ENCODE measurements around the gene CHRNA3.

Gene CHRNA3

DNA sequence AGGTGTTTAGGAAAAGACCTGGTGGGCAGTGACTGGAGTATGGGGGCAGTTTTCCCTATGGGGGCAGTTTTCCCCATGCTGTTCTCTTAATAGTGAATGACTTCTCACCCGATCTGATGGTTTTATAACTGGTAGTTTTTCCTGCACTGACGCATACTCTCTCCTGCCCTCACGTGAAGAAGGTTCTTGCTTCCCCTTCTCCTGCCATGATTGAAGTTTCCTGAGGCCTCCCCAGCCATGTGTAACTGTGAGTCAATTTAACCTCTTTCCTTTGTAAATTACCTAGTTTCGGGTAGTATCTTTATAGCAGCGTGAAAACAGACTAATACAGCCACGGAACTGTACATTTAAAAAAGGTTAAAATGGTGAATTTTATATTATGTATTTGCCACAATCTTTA lies 45.2 kb upstream of the CHRNA3 start:
- Histone ChIP-seq H3K4me2 (ENCODE audit: low read length) (no peak overlapping the region), H4K20me1 (ENCODE audit: control insufficient read depth, insufficient read depth, low read depth, low read length) (no peaks in the 10 kb centered on the region), H3K4me1 (ENCODE audit: control insufficient read depth, low read length) (peaks cover 8% of the 10 kb centered on the region)

DNA sequence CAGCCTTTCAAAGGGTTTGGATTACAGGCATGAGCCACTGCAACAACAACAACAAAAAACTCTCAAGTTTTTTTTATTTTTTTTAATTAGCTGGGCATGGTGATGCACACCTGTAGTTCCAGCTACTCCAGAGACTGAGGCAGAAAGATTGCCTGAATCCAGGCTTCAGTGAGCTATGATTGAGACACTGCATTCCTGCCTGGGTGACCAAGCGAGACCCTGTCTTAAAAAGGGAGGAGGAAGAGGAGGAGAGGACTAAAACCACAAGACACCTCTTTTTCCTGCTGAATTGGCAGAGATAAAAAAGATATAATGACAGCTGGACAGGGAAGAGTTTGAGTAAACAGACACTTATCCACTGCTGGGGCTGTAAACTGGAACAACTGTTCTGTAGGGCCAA lies 42.9 kb upstream of the CHRNA3 start:
- Histone ChIP-seq H4K20me1 (ENCODE audit: control insufficient read depth, insufficient read depth, low read depth, low read length) (no peaks in the 10 kb centered on the region), H3K27ac (ENCODE audit: low read depth, low read length) (no peak overlapping the region), H3K4me2 (ENCODE audit: low read length) (no peak overlapping the region), H3K4me3 (ENCODE audit: low read length) (no peak overlapping the region), H3K9me3 (ENCODE audit: control insufficient read depth, insufficient read depth, low read length) (no peaks in the 10 kb centered on the region), H3K79me2 (ENCODE audit: control insufficient read depth, low read length) (no peaks in the 10 kb centered on the region), H3K4me1 (ENCODE audit: control insufficient read depth, low read length) (peaks cover 8% of the 10 kb centered on the region), H3F3A (ENCODE audit: control insufficient read depth, insufficient read depth) (no peaks in the 10 kb centered on the region), H3K36me3 (ENCODE audit: control insufficient read depth, low read length) (no peaks in the 10 kb centered on the region), H3K9me2 (replicated peaks; ENCODE audit: control insufficient read depth, low read length) (no peaks in the 10 kb centered on the region), H3K27me3 (ENCODE audit: control insufficient read depth, low read length) (peaks cover 10% of the 10 kb centered on the region; the same call in 1 of the 2 replicates)
- TF ChIP-seq, protein P1, sequence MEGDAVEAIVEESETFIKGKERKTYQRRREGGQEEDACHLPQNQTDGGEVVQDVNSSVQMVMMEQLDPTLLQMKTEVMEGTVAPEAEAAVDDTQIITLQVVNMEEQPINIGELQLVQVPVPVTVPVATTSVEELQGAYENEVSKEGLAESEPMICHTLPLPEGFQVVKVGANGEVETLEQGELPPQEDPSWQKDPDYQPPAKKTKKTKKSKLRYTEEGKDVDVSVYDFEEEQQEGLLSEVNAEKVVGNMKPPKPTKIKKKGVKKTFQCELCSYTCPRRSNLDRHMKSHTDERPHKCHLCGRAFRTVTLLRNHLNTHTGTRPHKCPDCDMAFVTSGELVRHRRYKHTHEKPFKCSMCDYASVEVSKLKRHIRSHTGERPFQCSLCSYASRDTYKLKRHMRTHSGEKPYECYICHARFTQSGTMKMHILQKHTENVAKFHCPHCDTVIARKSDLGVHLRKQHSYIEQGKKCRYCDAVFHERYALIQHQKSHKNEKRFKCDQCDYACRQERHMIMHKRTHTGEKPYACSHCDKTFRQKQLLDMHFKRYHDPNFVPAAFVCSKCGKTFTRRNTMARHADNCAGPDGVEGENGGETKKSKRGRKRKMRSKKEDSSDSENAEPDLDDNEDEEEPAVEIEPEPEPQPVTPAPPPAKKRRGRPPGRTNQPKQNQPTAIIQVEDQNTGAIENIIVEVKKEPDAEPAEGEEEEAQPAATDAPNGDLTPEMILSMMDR (IDR thresholded peaks at IDR 0.05; ENCODE audit: low read depth, low read length, poor library complexity, severe bottlenecking) = no peak
- no peak for TF ChIP-seq EZH2phosphoT487 (IDR thresholded peaks at IDR 0.05; ENCODE audit: borderline replicate concordance, low read length)

More for the DNA sequence above, 45.2 kb upstream of the CHRNA3 start:
- Histone ChIP-seq H3K9me2 (replicated peaks; ENCODE audit: control insufficient read depth, low read length) (no peaks in the 10 kb centered on the region), H3F3A (ENCODE audit: control insufficient read depth, insufficient read depth) (no peaks in the 10 kb centered on the region), H3K27ac (ENCODE audit: low read depth, low read length) (no peak overlapping the region), H3K9me3 (ENCODE audit: control insufficient read depth, insufficient read depth, low read length) (no peaks in the 10 kb centered on the region), H3K36me3 (ENCODE audit: control insufficient read depth, low read length) (no peaks in the 10 kb centered on the region), H3K4me3 (ENCODE audit: low read length) (no peak overlapping the region), H3K27me3 (ENCODE audit: control insufficient read depth, low read length) (peaks cover 15% of the 10 kb centered on the region), H3K79me2 (ENCODE audit: control insufficient read depth, low read length) (no peaks in the 10 kb centered on the region)
- TF ChIP-seq, protein P1 (IDR thresholded peaks at IDR 0.05; ENCODE audit: low read depth, low read length, poor library complexity, severe bottlenecking) = no peak
- TF ChIP-seq EZH2phosphoT487 (IDR thresholded peaks at IDR 0.05; ENCODE audit: borderline replicate concordance, low read length) = no peak

DNA sequence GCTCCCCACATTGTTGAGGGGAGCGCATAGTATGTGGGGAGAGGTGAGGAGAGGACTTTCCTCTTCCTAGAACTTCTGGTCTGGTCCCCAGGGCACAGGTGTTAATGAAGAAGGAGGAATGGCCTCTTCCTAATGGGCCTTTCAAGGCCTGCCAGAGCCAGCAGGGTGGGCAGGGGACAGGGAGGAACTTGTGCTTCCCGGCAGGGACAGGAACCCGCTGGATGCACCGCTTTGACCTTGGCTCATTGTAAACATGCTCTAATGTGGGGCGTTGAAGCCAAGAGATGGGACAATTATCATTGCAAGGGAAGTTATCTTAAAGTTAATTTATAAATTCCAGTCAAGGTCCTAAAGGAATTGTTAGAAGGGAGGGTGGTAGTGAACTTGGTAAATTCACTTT lies 41.2 kb upstream of the CHRNA3 start:
- Histone ChIP-seq H3K4me3 (ENCODE audit: low read length) (no peak overlapping the region), H3K9me2 (replicated peaks; ENCODE audit: control insufficient read depth, low read length) (no peaks in the 10 kb centered on the region), H3K27ac (ENCODE audit: low read depth, low read length) (no peak overlapping the region), H3K79me2 (ENCODE audit: control insufficient read depth, low read length) (no peaks in the 10 kb centered on the region), H4K20me1 (ENCODE audit: control insufficient read depth, insufficient read depth, low read depth, low read length) (no peaks in the 10 kb centered on the region), H3K27me3 (ENCODE audit: control insufficient read depth, low read length) (peaks cover 12% of the 10 kb centered on the region; the same call in 1 of the 2 replicates), H3F3A (ENCODE audit: control insufficient read depth, insufficient read depth) (no peaks in the 10 kb centered on the region), H3K36me3 (ENCODE audit: control insufficient read depth, low read length) (no peaks in the 10 kb centered on the region), H3K9me3 (ENCODE audit: control insufficient read depth, insufficient read depth, low read length) (no peaks in the 10 kb centered on the region), H3K4me1 (ENCODE audit: control insufficient read depth, low read length) (peaks cover 8% of the 10 kb centered on the region), H3K4me2 (ENCODE audit: low read length) (no peak overlapping the region)
- no peak for TF ChIP-seq EZH2phosphoT487 (IDR thresholded peaks at IDR 0.05; ENCODE audit: borderline replicate concordance, low read length)
- TF ChIP-seq, protein P1 (IDR thresholded peaks at IDR 0.05; ENCODE audit: low read depth, low read length, poor library complexity, severe bottlenecking) = no peak
